NCI-H1105 treated with DMSO at 0.1 percent for 48 hours (cell line): ENCODE results near the gene NINJ2.

Experiments
- DNase-seq: peaks from one replicate; lab custom pipeline; 2025; lab: John Stamatoyannopoulos, UW

The NINJ2 gene

GRCh38 chr12:673849-674248, 10.6 kb upstream of the NINJ2 start:
- DNase-seq: no peak

DNA sequence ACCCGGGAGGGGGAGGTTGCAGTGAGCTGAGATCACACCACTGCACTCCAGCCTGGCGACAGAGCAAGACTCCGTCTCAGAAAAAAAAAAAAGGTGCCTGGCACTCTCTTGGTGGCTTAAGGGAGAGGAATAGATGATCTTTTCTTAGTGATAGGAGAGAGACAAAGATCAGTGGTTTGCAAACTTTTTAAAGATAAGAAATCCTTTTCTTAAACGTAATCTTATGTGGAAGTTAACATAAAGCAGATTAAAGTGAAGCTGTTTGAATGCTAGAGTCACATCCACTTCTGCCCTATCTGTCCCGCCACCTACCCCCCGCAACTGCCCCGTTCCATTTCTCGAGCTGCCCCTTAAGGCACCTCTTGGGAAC, 6.3 kb upstream of the NINJ2 start:
- no peak for DNase-seq

DNA sequence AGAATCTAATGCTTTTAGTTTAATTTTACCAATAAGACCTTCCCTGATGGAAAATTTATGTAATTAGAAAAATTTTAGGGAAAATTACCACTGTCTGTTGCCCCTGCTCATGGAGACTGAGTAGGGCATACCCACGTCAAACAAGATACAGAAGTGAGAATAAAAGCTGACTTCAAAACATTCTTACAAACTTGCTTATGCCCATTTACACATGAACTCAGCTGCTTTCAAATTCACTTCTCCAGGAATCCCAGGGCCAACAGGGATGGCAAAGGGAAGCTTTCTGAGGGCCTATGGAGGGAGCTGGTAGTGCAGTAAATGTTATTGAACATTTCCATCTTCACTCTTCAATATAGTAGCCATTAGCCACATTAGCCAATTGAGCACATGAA, 4.8 kb upstream of the NINJ2 start:
- DNase-seq: no peak

DNA sequence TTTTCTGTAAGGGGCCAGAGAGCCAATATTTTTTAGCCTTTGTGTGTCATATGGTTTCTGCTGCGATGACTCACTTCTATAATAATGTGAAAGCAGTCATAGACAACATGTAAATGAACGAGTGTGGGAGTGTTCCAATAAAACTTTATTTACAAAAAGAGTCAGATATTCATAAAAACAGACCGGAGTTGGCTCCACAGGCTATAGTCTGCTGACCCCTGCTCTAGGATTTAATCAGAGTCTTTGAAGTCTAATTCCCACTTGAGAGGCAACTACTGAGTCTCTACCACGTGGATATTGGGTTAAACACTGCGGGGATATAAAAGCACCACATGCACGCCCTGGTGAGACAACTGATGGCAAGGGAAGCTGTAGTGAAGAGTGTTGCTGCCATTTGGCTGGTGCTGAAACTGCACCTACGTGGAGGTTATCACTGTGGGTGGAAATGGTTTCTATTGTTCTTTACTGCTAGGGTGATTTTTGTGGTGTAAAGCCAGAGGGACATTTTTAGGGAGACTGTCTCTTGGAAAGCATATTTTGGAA, 3.6 kb upstream of the NINJ2 start:
- no peak for DNase-seq

- DNase-seq: no peak
Measured at GRCh38 chr12:666066-666465, 2.8 kb upstream of the NINJ2 start.

DNA sequence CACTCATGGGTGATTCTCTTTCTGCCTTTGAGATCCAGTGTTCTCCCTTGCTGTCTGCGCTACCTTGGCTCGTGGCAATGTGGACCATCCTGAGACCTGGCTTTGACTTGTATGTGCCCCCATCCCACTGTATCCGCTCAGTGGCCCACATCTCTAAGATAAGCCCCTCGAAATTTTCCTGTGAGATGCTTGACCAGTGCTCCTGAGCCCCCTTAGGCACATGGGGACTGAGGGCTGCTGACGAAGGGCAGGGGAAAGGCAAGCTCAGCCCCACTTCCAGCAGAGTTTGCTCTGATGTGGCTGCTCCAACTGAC, 1.5 kb upstream of the NINJ2 start:
- DNase-seq: no peak

DNA sequence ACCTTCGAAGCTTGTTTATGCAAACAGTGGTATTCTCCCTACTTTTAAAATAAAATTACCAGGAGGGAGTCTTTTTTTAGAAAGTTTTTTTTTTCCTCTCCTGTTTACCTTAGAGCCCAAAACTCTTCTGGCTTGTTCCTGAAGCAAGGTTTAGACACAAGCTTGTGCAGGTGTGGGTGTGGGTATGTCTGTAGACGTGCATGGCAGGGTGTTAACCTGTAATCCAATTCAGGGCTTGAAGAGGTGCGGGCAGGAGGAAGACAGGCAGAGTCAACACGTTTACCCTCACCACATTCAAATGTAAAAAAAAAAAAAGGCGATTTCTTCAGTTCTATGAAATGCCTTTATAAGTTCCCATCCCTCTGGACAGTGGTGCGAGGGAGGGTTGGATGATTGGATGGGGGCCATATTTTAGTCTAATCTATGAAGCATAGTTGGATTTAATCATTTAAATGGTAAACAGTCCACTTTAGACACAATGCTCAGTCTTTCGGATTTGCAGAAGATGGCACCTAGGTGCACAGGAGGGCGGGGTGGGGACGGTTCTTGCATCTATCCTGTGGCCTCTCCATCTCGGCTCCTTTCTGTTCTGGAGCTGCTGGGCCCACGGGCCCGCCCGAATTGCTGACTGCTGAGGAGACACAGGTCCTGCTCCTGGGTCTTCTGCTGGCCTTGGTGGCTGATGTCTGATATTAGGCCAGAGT, 982 bp upstream of the NINJ2 start:
- no peak for DNase-seq

DNA sequence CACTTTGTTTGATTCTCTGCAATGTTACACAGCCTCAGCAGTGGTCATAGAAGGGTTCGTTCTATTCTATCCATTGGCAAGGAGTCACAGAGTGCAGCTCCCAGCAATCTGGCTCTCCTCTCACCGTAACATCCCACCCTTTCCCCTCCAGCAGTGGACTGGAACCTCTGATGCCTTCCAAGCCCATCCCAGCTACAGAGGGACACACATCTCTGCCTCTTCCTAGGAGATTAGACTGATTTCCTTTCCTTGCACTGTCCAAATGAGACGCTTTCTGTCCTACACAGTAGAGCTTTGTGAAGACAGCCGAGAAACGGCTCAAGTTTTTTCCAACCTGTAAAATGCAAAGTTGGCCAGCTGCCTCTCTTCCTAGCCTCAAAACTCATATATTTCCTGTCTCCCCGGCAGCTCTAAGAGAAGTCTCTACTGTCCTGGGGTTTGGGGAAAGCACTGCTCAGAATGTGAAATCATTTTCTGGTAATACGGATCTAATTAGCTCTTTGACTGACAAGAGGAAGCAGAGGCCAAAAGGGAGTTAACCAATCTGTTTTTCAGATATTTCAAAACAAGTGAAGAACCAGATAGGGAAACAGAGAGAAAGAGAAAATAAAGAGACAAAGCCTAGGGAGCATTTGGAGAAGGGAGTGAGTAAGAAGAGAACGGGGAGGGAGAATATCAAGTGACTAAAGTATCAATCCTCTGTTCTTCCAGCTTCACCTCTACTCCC, 516 bp downstream of the NINJ2 start:
- no peak for DNase-seq

DNA sequence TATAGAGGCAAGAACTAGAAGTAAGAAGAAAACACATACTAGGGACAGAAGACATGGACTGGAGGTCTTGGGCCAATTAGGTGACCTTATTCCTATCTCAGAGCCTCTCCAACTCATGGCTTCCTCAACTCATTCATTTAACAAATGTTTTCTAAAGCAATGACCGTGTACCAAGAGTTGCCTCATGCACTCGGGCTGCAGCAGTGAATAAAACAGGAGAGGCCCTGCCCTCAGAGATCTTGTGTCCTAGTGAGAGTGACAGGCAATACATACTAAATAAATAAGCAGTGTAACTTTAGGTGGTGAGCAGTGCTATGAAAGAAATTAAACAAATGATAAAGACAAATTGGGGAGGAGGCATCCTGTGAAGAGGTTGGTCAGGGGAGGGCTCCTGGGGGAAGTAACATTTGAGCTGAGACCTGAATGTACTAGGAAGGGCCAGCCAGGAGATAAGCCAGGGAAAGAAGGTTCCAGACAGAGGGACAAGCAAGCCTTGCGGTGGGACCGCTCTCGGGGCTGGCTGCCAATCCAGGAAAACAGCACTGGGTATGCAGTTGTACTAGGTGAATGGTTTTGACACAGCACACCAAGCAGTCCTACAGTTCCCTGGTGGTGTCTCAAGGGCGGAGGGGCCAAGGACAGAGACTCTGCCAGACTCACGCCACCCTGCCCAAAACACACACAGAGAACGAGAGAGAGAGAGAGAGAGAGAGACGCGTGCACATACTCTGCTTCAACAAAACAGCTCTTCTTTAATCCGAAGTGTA, 1.3 kb downstream of the NINJ2 start:
- no peak for DNase-seq

DNA sequence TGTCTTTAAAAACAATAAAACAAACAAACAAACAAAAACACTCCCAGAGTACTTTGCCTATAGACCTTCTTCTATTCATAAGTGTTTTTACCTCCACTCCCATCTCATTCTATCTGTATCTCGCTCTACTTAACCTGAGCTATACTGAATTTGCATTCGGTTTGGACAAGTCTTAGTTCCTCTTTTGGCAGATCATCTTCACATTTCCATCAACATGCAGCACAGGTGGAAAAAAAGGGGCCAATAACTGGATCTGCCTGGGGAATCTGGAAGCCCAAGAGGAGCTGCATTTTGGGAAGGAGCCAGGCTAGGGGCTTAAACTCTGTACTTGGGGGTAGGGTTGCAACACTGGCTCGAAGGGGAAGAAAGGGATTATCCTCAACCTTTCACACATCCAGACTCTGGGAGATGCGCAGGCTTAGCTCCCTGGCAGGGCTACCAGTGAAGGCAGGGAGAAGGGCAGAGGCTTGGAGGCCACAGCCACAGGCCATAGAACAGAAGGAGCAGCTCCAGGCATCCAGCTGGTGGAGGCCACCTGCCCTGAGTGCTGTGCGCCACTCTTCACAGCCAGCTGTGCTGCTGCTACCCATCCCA, 4.1 kb downstream of the NINJ2 start:
- DNase-seq: no peak

DNA sequence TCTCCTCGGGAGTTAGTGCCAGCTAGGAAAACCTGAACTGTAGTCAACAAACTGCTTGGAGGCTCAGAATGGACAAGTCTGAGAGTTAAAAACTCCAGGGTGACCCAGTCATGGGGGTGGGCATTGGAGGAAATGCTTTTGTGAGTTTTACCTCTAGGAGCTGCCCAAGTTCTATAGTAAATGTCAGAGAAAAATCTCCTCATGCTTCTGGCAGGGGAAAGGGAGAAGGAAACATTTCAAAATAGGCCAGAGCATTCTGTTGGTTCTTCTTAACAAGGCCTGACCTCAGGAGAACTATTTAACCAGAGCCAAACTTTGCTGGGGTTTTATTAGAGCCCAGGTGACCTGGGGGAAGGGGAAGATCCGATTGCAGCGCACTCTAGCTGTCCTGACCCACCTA, 12.3 kb downstream of the NINJ2 start:
- no peak for DNase-seq

DNA sequence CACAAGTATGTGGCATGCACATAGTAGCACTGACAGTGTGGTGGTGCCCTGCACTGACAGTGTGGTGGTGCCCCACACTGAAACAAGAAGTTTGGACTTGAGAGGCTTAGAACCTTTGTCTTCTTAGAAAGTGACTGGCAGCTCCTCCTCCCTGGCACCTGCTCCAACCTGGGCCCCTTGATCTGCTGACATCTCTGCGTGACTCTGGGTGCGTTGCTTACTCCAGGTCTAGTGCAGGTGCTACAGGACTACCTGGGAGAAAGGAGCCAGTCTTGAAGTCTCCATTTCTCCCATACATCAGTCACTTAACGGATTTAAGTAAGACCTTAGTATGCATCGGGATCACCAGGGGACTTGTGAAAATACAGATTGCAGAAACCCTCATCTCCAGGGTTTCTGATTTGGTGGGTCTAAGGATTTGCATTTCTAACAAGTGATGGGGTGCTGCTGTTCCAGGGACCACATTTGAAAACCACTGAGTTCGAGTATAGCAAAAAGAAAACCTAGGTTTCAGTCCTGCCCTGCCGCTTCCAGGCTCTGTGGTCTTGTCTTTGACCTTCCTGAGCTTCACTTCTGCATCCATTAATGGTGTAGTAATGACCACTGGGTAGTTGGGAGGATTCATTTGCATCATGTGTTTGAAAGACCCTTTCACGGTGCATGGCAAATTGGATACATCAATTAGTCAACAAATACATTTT, 15.7 kb downstream of the NINJ2 start:
- no peak for DNase-seq

DNA sequence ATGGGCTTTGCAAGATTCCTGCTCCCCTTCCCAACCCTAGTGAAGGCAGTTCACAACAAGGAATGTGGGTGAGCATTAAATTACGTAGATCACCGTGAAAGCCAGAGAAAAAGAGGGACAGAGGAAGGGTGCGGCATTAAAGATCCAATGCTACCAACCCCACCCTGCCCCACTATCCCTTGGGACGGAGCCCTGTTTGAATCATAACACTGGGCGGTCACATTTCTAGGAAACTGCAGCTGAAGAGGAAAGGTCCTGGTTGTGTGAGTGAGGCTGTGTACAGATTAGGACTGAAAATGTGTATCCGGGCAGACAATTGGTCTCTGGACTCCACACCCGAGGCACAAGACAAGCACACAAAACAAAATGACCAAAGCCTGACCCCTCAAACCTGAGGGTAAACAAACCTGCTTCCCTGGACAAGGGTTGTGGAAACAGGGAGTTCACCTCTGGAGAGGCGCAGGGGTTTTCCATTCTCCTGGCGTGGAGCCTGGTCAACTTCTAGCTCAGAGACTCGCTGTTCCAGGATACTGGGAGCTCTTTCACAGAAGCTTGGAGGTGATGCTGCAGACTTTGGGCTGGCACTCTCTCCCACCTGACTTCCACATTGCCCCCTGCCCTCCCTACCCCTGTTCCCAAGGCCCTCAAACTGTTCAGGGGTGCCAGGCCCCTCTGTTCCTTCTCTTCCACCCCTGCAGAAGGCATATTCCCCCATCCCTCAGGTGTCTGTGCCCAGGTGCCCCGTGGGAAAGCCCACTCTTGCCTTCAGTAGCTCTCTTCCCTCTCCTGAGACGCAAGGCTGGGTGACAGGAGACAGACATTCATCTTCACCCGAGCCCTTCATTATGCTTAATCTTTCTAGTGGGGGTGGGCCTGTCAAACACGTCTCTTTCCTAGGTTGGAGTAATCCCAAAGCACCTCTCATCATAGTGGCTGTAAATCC, 16.5 kb downstream of the NINJ2 start:
- no peak for DNase-seq

- no peak for DNase-seq
Measured at GRCh38 chr12:645563-646071, 17.6 kb downstream of the NINJ2 start.

DNA sequence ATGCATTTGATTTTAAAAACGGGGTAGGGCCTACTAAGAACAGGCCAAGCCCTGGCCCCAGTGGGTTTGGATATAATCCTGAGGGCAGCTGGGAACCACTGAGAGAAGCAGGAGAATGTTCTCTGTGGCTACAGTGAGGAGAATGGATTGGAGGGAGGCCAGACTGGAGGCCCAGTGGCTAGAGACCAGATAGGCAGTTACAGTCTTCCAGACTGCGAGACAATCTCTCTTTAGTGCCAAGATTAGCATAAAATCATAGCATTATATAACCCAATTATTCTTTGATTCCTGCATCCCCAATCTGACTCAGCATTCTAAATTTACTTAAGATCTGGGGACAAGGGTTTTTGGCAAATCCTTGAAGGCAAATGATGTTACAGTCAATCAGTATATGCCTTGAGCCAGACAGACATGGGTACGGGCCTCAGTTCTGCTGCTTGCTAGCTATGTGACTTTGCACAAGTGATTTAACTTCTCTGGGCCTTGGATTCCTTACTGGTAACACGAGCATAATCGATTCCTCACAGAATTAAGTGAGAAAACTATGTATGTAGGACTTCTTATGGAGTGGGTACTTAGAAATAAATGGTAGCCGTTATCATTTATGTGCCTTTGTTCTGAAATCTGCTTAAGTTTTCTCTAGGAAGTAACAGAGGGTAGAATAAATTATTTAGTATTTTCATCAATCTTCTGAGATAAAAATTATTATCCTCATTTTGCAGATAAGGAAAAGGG, 18.3 kb downstream of the NINJ2 start:
- DNase-seq: no peak

- no peak for DNase-seq
Measured at GRCh38 chr12:644303-644639, 19.0 kb downstream of the NINJ2 start.

- DNase-seq: no peak
Measured at GRCh38 chr12:643475-644302, 19.6 kb downstream of the NINJ2 start.

- no peak for DNase-seq
Measured at GRCh38 chr12:642633-643474, 20.4 kb downstream of the NINJ2 start.
